Activated CD8-positive, alpha-beta T cell treated with anti-CD3 and anti-CD28 coated beads, Interleukin-2, amount 10 ng/mL, durations not matched to agents 7 days and 5 days (primary cell): ENCODE data around the gene LINGO3. TPM values are rescaled to one million over a fixed set of nuclear protein-coding genes. Genes with fewer than 3 reads are reported as not detected.

Experiments used
- ATAC-seq: fragments of 150-1000 bp; cut with Tn5 transposase; one replicate; pipeline ENCODE4 v1.10.0; 2021; ENCODE audit warnings: moderate library complexity
- CTCF ChIA-PET: fragments of 350-600 bp; sonication (Branson Sonifier 250); formaldehyde crosslinking; loops from one replicate; lab custom pipeline; 2021; ENCODE audit warnings: antibody characterized with exemption; lab: Charles Lee
- POLR2A ChIA-PET: fragments of 350-600 bp; sonication (Branson Sonifier 250); formaldehyde crosslinking; loops from one replicate; lab custom pipeline; 2021; ENCODE audit warnings: antibody characterized with exemption; lab: Charles Lee
- DNase-seq: peaks from one replicate; pipeline ENCODE4 v3.0.0-alpha.2; 2020
- H3K27ac Mint-ChIP-seq: one replicate; pipeline ENCODE4 v1.8.0; 2021; ENCODE audit warnings: mild to moderate bottlenecking, mixed read lengths
- H3K27me3 Mint-ChIP-seq: one replicate; pipeline ENCODE4 v1.8.0; 2021; ENCODE audit warnings: low read depth, mixed read lengths
- H3K36me3 Mint-ChIP-seq: one replicate; pipeline ENCODE4 v1.8.0; 2021; ENCODE audit warnings: low read depth, mixed read lengths
- H3K4me1 Mint-ChIP-seq: one replicate; pipeline ENCODE4 v1.8.0; 2021; ENCODE audit warnings: low read depth, mixed read lengths
- H3K4me3 Mint-ChIP-seq: one replicate; pipeline ENCODE4 v1.8.0; 2021; ENCODE audit warnings: mild to moderate bottlenecking, mixed read lengths
- H3K9me3 Mint-ChIP-seq: one replicate; pipeline ENCODE4 v1.8.0; 2022; ENCODE audit warnings: mixed read lengths; ENCODE audit not compliant: insufficient read depth
- total RNA-seq, 2 experiments: library from RNA; stranded (reverse); gene quantifications; one replicate each; pipeline ENCODE4 v1.2.3, GENCODE V29; 2021

The LINGO3 gene
- total RNA-seq, 2 experiments from 2014 or later = 0.66 to 0.76 TPM

DNA sequence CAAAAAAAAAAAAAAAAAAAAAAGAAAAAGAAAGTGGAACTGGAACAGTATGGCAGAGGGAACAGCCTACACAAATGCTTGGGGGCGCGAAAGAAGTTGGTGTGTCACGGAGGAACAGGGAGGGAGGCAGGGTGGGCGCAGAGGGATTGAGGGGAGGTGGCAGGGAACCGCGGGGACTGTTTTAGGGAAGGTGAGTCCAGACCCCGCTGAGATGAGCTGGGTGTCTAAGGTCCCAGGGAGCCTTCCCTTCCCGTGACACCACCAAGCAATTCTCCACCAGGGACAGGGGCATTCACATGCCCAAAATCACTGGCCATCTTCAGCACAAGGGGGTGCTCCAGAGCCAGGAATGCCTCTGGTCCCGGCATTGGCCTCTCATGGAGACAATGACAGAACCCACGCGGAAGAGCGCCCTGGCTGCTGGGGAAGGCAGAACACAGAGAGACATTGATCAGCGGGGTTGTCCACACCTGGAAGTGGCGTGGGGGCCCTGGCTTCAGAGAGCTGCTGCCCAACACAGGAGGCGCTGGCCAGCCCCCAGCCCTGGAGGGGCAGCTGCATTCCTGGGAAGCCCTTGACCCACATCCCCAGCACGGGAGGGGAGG, 32.9 kb downstream of the LINGO3 start:
- DNase-seq (peak; percentile 67), ATAC-seq (no peak)
- ChIA-PET POLR2A (interaction anchor here (0.6 to 1.9 kb wide), 5 partner anchors 20 to 1769 kb away, joined by 3 to 6 read pairs (median 3); partner anchors contain the start of genes LSM7 and PLEKHJ1), CTCF (interaction anchor here (0.9 to 2.6 kb wide), 9 partner anchors 13 to 336 kb away, joined by 3 to 25 read pairs (median 3); no protein-coding TSS in a partner anchor)
- H3K27me3 Mint-ChIP-seq = no peaks in the 10 kb centered on the region
- H3K36me3 Mint-ChIP-seq = peaks cover 37% of the 10 kb centered on the region
- peak overlapping the region; percentile 47 for H3K27ac Mint-ChIP-seq
- H3K9me3 Mint-ChIP-seq = no peaks in the 10 kb centered on the region
- H3K4me3 Mint-ChIP-seq = no peak overlapping the region
- peaks cover 38% of the 10 kb centered on the region for H3K4me1 Mint-ChIP-seq

DNA sequence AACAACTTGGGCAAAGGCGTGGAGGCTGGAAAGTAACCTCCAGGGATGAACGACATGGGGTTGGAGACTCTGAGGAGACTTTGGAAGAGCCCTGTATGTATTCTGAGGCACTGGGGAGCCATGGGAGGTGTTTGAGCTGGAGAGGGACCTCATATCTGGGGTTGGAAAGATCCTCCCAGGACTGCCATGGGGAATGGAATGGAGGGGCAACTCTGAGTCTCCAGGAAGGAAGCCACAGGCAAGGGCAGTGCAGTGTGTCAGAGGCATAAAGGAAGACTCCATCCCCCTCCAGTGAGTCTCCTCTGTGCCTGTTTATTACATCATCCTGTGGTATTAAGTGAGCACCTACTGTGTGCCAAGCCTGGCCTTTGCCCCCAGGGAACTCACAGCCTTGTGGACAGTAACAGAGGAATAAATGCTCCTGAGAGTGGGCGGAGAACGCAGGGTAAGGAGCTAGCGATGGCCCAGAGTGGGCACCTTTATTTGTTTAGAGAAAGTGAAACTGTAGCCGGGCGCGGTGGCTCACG, 33.7 kb downstream of the LINGO3 start:
- H3K9me3 Mint-ChIP-seq = no peaks in the 10 kb centered on the region
- ATAC-seq (no peak), DNase-seq (no peak)
- no peaks in the 10 kb centered on the region for H3K27me3 Mint-ChIP-seq
- POLR2A ChIA-PET = interaction anchor here (0.6 to 1.9 kb wide), 4 partner anchors 16 to 54 kb away, joined by 3 to 6 read pairs (median 4); partner anchors contain the start of genes LSM7 and PLEKHJ1
- peaks cover 38% of the 10 kb centered on the region for H3K4me1 Mint-ChIP-seq
- CTCF ChIA-PET = interaction anchor here (0.8 to 2.6 kb wide), 12 partner anchors 11 to 119 kb away, joined by 3 to 25 read pairs (median 4); no protein-coding TSS in a partner anchor
- H3K27ac Mint-ChIP-seq = peak overlapping the region; percentile 81
- peak overlapping the region; percentile 70 for H3K4me3 Mint-ChIP-seq
- peaks cover 42% of the 10 kb centered on the region for H3K36me3 Mint-ChIP-seq

GRCh38 chr19:2273356-2274184, 34.4 kb downstream of the LINGO3 start:
- DNase-seq = peak; percentile 92
- H3K36me3 Mint-ChIP-seq = peaks cover 43% of the 10 kb centered on the region
- no peaks in the 10 kb centered on the region for H3K9me3 Mint-ChIP-seq
- H3K27me3 Mint-ChIP-seq = no peaks in the 10 kb centered on the region
- peak; percentile 56 for ATAC-seq
- ChIA-PET CTCF (interaction anchor here (0.8 to 2.6 kb wide), 12 partner anchors 11 to 117 kb away, joined by 3 to 25 read pairs (median 4); partner anchors contain the start of gene PLEKHJ1), POLR2A (interaction anchor here (0.8 to 1.9 kb wide), 4 partner anchors 16 to 54 kb away, joined by 3 to 6 read pairs (median 4); partner anchors contain the start of genes LSM7 and PLEKHJ1)
- H3K27ac Mint-ChIP-seq = peak overlapping the region; percentile 81
- H3K4me3 Mint-ChIP-seq = peak overlapping the region; percentile 70
- peaks cover 40% of the 10 kb centered on the region for H3K4me1 Mint-ChIP-seq

GRCh38 chr19:2271234-2272103, 36.5 kb downstream of the LINGO3 start:
- no peaks in the 10 kb centered on the region for H3K27me3 Mint-ChIP-seq
- ATAC-seq = peak; percentile 3
- no peak for DNase-seq
- peak overlapping the region; percentile 88 for H3K27ac Mint-ChIP-seq
- peaks cover 46% of the 10 kb centered on the region for H3K4me1 Mint-ChIP-seq
- POLR2A ChIA-PET = interaction anchor here (0.6 to 2.9 kb wide), 14 partner anchors 11 to 414 kb away, joined by 3 to 10 read pairs (median 5); partner anchors contain the start of genes AMH, GADD45B, LMNB2 and LSM7
- H3K4me3 Mint-ChIP-seq = peak overlapping the region; percentile 90
- no peaks in the 10 kb centered on the region for H3K9me3 Mint-ChIP-seq
- H3K36me3 Mint-ChIP-seq = peaks cover 39% of the 10 kb centered on the region
- CTCF ChIA-PET = interaction anchor here (1.3 to 1.8 kb wide), 4 partner anchors 10 to 36 kb away, joined by 4 to 7 read pairs (median 6); partner anchors contain the start of gene PLEKHJ1

GRCh38 chr19:2270423-2271233, 37.3 kb downstream of the LINGO3 start:
- ChIA-PET POLR2A (interaction anchor here (0.6 to 2.9 kb wide), 19 partner anchors 9 to 351 kb away, joined by 3 to 30 read pairs (median 5); partner anchors contain the start of genes AMH, GADD45B, JSRP1 and LMNB2), CTCF (interaction anchor here (0.9 to 1.8 kb wide), 2 partner anchors 30 to 157 kb away, joined by 3 to 5 read pairs; no protein-coding TSS in a partner anchor)
- H3K9me3 Mint-ChIP-seq = no peaks in the 10 kb centered on the region
- H3K27ac Mint-ChIP-seq = peak overlapping the region; percentile 88
- H3K27me3 Mint-ChIP-seq = no peaks in the 10 kb centered on the region
- ATAC-seq (peak; percentile 12), DNase-seq (peak; percentile 75)
- H3K36me3 Mint-ChIP-seq = peaks cover 39% of the 10 kb centered on the region
- H3K4me1 Mint-ChIP-seq = peaks cover 50% of the 10 kb centered on the region
- peak overlapping the region; percentile 90 for H3K4me3 Mint-ChIP-seq

GRCh38 chr19:2270157-2270422, 37.9 kb downstream of the LINGO3 start:
- DNase-seq (peak; percentile 59), ATAC-seq (no peak)
- Mint-ChIP-seq H3K27ac (peak overlapping the region; percentile 88), H3K4me3 (peak overlapping the region; percentile 88), H3K4me1 (peaks cover 49% of the 10 kb centered on the region), H3K9me3 (no peaks in the 10 kb centered on the region), H3K27me3 (no peaks in the 10 kb centered on the region), H3K36me3 (peaks cover 38% of the 10 kb centered on the region)
- ChIA-PET POLR2A (interaction anchor here (0.6 to 2.9 kb wide), 21 partner anchors 8 to 352 kb away, joined by 3 to 30 read pairs (median 5); partner anchors contain the start of genes AMH, GADD45B, JSRP1 and LMNB2), CTCF (interaction anchor here (0.9 to 1.8 kb wide), 2 partner anchors 29 to 158 kb away, joined by 3 to 5 read pairs; no protein-coding TSS in a partner anchor)

- Mint-ChIP-seq H3K9me3 (no peaks in the 10 kb centered on the region), H3K4me3 (peak overlapping the region; percentile 88), H3K27me3 (no peaks in the 10 kb centered on the region), H3K36me3 (peaks cover 36% of the 10 kb centered on the region), H3K4me1 (peaks cover 46% of the 10 kb centered on the region), H3K27ac (peak overlapping the region; percentile 88)
- ATAC-seq (peak; percentile 78), DNase-seq (peak; percentile 99)
- POLR2A ChIA-PET = interaction anchor here (0.6 to 2.9 kb wide), 19 partner anchors 8 to 353 kb away, joined by 3 to 30 read pairs (median 5); partner anchors contain the start of genes AMH, JSRP1, LMNB2 and LSM7
- CTCF ChIA-PET = interaction anchor here (0.9 kb wide), 1 partner anchor 159 kb away, joined by 3 read pairs; no protein-coding TSS in a partner anchor
Measured at GRCh38 chr19:2269244-2270156, 38.5 kb downstream of the LINGO3 start.

DNA sequence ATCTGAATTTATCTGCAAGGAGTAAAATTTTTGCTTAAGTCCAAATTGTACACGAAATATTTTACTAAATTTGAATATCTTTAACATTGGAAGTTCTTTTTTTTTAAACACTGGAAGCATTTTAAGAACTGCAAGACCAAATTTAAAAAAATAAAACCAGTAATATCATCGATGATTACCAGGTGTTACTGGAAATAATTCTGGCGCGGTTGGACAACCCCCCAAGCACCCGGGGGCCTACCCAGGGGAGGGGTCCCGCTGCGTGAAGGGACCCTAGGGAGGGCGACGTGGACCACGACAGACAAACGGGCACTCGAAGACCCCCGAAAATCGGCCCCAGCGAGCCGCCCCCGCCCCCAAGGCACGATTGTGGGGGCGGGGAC, 39.1 kb downstream of the LINGO3 start:
- peak overlapping the region; percentile 88 for H3K4me3 Mint-ChIP-seq
- H3K36me3 Mint-ChIP-seq = peaks cover 30% of the 10 kb centered on the region
- DNase-seq = no peak
- H3K4me1 Mint-ChIP-seq = peaks cover 39% of the 10 kb centered on the region
- H3K27ac Mint-ChIP-seq = peak overlapping the region; percentile 88
- no peak for ATAC-seq
- no peaks in the 10 kb centered on the region for H3K9me3 Mint-ChIP-seq
- ChIA-PET POLR2A (interaction anchor here (1.5 kb wide), 1 partner anchor 9 kb away, joined by 6 read pairs; no protein-coding TSS in a partner anchor), CTCF (no interaction called here)
- H3K27me3 Mint-ChIP-seq = no peaks in the 10 kb centered on the region

- H3K4me3 Mint-ChIP-seq = peak overlapping the region; percentile 88
- peaks cover 36% of the 10 kb centered on the region for H3K4me1 Mint-ChIP-seq
- no peak overlapping the region for H3K27ac Mint-ChIP-seq
- H3K9me3 Mint-ChIP-seq = no peaks in the 10 kb centered on the region
- ATAC-seq = no peak
- ChIA-PET POLR2A (interaction anchor here (1.5 kb wide), 1 partner anchor 9 kb away, joined by 6 read pairs; no protein-coding TSS in a partner anchor), CTCF (no interaction called here)
- DNase-seq = no peak
- peaks cover 26% of the 10 kb centered on the region for H3K36me3 Mint-ChIP-seq
- H3K27me3 Mint-ChIP-seq = no peaks in the 10 kb centered on the region
Measured at GRCh38 chr19:2268480-2268830, 39.5 kb downstream of the LINGO3 start.
